ENCODE data around the gene PCGF5. TPM values are rescaled to one million over a fixed set of nuclear protein-coding genes. Genes with fewer than 3 reads are reported as not detected.

Gene PCGF5
- total and polyA plus RNA-seq, 9 of the 15 experiments (the other 6 are each of a cell fraction or from before 2014, with no cell fraction given), result 10.9 to 40.0 (median 20.3) TPM

DNA sequence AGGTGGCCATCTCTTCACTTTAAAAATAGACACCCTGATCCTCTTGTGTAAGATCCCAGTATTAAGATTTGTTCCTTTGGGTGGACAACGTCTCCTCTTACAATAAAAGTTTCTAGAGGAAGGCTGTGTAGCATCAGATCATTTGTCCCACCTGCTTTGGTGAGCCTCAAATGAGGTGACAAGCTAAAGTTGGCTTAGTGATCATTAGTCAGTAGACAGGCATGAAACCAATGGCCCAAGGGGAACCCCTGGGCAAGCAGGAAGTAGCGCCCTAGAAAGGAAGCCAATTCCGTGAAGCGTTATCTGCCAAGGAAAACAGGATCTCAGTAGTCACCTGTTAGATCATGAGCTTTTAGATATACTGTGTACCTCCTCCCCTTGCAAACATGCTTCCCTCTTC is 66.8 kb downstream of the PCGF5 start:
- Histone ChIP-seq H3K4me1 (replicated peaks in 1 of 2; ENCODE audit: control insufficient read depth in 2 of 2, insufficient read depth in 2 of 2, low read length in 2 of 2) (peaks cover 2 to 3% of the 10 kb centered on the region in 2 experiments; a peak in 2 of 5 replicates), H3K27ac (ENCODE audit: extremely low read depth, low read depth, low read length) (no peak overlapping the region), H3K27me3 (ENCODE audit: control insufficient read depth in 2 of 2, insufficient read depth in 2 of 2, low read length in 2 of 2) (peaks cover 0 to 11% of the 10 kb centered on the region in 2 experiments; a peak in 4 of 5 replicates), H3K9me1 (ENCODE audit: control insufficient read depth, insufficient read depth, low read length) (no peaks in the 10 kb centered on the region), H3K9ac (ENCODE audit: insufficient read depth in 1 of 2, low read depth in 2 of 2, low read length in 2 of 2) (no peak overlapping the region), H3K36me3 (ENCODE audit: control insufficient read depth, insufficient read depth, low read length) (no peaks in the 10 kb centered on the region), H3K79me2 (ENCODE audit: control insufficient read depth, insufficient read depth, low read length) (no peaks in the 10 kb centered on the region), H3K4me3 (no peak overlapping the region), H4K20me1 (replicated peaks; ENCODE audit: control insufficient read depth, insufficient read depth, low read length) (no peaks in the 10 kb centered on the region), H2AFZ (ENCODE audit: low read depth, low read length) (no peak overlapping the region), H3K9me3 (replicated peaks; ENCODE audit: control insufficient read depth, insufficient read depth, low read depth, low read length) (no peaks in the 10 kb centered on the region), H3K4me2 (ENCODE audit: insufficient read depth, low read length) (no peak overlapping the region)
- intact Hi-C loops (cut with micrococcal nuclease) (no loop called here), in situ Hi-C loops (cut with MboI) (loop anchor here (25.0 kb wide), 1 partner anchor 625 kb away; the partner anchor contains the start of genes BTAF1 and FGFBP3)
- ChIA-PET POLR2A (no interaction called here), CTCF (ENCODE audit: low intra/inter-chr PET ratio) (no interaction called here)
- BruUV-seq (replicated peaks), result no TSS peak
- WGBS (ENCODE audit: insufficient coverage, low coverage, missing lambda C conversion rate), result 9% methylated on average over 4 of the region's 4 CpGs
- ATAC-seq, result no peak
- no peak for FAIRE-seq
- DNase-seq (ENCODE audit: extremely low read depth in 1 of 4, low spot score in 3 of 4), result no peak
- TF ChIP-seq ZNF143 (CRISPR knock-in tag; IDR thresholded peaks at IDR 0.05) (no peak), ARID2 (IDR thresholded peaks at IDR 0.05) (no peak), ARNT (IDR thresholded peaks at IDR 0.05) (no peak), ZNF778 (CRISPR knock-in tag; IDR thresholded peaks at IDR 0.05) (no peak), ETV5 (CRISPR knock-in tag; IDR thresholded peaks at IDR 0.05; ENCODE audit: low read depth) (no peak), THRAP3 (IDR thresholded peaks at IDR 0.05; ENCODE audit: borderline replicate concordance) (no peak), CCNT2 (IDR thresholded peaks at IDR 0.05; ENCODE audit: borderline replicate concordance, extremely low read depth, insufficient read length, low read depth, low read length) (no peak), NRF1 (conservative IDR thresholded peaks at IDR 0.05 in 1 of 2, IDR thresholded peaks at IDR 0.05 in 1 of 2) (no peak), RBM25 (IDR thresholded peaks at IDR 0.05; ENCODE audit: low read depth, low read length, severe bottlenecking) (no peak), YY1 (IDR thresholded peaks at IDR 0.05; ENCODE audit: borderline replicate concordance in 1 of 3, control insufficient read depth in 1 of 3, extremely low read depth in 1 of 3, insufficient read depth in 3 of 3, insufficient read length in 1 of 3, insufficient replicate concordance in 2 of 3, low read depth in 1 of 3, low read length in 2 of 3) (no peak), NFXL1 (CRISPR knock-in tag; IDR thresholded peaks at IDR 0.05) (no peak), ZNF224 (CRISPR knock-in tag; IDR thresholded peaks at IDR 0.05) (no peak), ZFP1 (CRISPR knock-in tag; IDR thresholded peaks at IDR 0.05) (no peak), ZNF436 (CRISPR knock-in tag; IDR thresholded peaks at IDR 0.05) (no peak)
- TF ChIP-seq, protein P1, sequence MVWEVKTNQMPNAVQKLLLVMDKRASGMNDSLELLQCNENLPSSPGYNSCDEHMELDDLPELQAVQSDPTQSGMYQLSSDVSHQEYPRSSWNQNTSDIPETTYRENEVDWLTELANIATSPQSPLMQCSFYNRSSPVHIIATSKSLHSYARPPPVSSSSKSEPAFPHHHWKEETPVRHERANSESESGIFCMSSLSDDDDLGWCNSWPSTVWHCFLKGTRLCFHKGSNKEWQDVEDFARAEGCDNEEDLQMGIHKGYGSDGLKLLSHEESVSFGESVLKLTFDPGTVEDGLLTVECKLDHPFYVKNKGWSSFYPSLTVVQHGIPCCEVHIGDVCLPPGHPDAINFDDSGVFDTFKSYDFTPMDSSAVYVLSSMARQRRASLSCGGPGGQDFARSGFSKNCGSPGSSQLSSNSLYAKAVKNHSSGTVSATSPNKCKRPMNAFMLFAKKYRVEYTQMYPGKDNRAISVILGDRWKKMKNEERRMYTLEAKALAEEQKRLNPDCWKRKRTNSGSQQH (CRISPR knock-in tag; IDR thresholded peaks at IDR 0.05), result no peak
- TF ChIP-seq, protein P2, sequence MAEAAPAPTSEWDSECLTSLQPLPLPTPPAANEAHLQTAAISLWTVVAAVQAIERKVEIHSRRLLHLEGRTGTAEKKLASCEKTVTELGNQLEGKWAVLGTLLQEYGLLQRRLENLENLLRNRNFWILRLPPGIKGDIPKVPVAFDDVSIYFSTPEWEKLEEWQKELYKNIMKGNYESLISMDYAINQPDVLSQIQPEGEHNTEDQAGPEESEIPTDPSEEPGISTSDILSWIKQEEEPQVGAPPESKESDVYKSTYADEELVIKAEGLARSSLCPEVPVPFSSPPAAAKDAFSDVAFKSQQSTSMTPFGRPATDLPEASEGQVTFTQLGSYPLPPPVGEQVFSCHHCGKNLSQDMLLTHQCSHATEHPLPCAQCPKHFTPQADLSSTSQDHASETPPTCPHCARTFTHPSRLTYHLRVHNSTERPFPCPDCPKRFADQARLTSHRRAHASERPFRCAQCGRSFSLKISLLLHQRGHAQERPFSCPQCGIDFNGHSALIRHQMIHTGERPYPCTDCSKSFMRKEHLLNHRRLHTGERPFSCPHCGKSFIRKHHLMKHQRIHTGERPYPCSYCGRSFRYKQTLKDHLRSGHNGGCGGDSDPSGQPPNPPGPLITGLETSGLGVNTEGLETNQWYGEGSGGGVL (CRISPR knock-in tag; IDR thresholded peaks at IDR 0.05), result no peak
- TF ChIP-seq, protein P3, sequence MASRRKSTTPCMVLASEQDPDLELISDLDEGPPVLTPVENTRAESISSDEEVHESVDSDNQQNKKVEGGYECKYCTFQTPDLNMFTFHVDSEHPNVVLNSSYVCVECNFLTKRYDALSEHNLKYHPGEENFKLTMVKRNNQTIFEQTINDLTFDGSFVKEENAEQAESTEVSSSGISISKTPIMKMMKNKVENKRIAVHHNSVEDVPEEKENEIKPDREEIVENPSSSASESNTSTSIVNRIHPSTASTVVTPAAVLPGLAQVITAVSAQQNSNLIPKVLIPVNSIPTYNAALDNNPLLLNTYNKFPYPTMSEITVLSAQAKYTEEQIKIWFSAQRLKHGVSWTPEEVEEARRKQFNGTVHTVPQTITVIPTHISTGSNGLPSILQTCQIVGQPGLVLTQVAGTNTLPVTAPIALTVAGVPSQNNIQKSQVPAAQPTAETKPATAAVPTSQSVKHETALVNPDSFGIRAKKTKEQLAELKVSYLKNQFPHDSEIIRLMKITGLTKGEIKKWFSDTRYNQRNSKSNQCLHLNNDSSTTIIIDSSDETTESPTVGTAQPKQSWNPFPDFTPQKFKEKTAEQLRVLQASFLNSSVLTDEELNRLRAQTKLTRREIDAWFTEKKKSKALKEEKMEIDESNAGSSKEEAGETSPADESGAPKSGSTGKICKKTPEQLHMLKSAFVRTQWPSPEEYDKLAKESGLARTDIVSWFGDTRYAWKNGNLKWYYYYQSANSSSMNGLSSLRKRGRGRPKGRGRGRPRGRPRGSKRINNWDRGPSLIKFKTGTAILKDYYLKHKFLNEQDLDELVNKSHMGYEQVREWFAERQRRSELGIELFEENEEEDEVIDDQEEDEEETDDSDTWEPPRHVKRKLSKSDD (conservative IDR thresholded peaks at IDR 0.05; ENCODE audit: low read length), result no peak
